IPS-NIHi11 (cell line): ENCODE data around the gene ALDH1L1.
A peak's percentile ranks its signal among the peaks of the same experiment; 100 is the strongest.

Source experiments
- DNase-seq: peaks from one replicate; pipeline ENCODE4 v3.0.0; 2012; ENCODE audit warnings: mixed read lengths, low spot score

Gene ALDH1L1

DNA sequence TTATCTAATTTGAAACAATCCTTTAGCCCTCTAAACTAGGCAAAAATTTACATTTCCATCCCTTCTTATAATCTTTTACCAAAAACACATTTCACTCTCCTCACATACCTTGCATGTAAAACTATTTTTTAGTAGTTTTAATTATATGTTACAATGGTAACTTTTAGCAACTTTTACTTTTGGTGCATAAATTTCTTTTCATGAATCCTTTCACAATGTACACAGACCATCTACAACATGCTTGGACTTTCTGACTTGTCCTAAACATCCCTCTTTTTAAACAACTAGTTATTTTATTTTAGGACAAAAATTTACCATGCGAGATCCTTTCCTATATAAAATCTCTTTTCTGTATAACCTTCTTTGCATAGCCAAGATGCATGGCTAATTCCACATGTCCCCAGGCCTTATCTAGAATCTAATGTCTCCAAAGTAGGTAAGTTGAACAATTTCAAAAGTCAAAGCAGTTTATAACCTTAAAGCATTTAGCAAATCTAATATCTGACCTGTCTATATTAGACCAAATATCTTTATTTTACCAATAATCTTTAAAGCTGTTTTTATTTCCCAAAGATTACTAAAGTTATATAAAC is 14.4 kb upstream of the ALDH1L1 start:
- no peak for DNase-seq

DNA sequence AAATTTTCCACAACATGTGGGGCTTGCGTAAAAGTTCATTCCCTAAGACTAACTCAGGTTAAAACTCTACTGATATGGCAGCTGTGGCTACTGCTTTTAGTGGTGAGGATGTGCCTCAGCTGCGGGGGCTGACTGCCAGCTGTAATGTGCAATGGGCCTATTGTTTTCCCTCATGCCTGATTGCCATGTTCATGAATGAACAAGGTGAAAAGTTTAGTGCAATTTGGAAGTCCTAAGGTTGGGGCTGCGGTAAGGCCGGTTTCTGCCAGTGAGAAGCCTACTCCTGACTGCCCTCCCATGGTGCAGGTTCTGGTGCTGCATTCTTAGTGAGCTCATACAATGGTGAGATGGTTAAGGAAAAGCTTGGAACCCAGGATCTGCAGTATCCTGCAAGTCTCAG is 10.9 kb upstream of the ALDH1L1 start:
- no peak for DNase-seq

DNA sequence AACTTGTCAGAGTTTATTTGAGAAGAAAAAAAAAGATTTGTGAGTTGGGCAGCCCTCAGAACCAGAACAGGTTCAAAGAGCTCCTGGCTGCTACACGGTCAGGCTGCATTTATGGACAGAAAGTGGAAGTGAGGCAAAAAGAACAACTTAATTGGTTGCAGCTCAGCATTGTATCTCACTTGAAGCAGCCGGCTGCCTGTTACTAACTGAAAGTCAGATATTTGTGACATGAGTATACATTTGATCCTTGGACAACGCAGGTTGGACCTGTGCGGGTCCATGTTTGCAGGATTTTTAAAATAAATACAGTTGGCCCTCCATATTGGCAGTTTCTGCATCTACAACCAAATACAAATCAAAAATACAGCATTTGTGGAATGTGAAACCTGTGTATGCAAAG is 7.5 kb upstream of the ALDH1L1 start:
- no peak for DNase-seq

DNA sequence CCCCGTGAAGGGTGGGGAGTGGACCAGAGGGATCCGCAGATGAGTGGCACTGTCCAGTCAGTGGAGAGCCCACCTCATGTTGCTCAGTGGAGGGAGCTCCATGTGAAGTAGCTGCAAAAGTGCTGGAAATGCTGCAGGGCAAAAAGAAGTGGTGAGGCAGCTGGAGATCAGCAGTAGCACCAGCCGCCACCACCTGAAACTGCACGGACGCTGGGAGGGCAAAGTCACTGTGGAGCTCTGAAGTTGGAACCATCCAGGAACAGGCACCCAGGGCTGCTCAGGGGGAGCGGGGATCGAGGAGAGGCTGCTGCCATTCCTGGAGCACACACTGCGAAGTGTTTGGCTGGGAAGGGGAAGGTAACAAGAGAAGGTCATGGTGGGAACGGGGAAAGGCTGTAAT is 6.4 kb upstream of the ALDH1L1 start:
- no peak for DNase-seq

DNA sequence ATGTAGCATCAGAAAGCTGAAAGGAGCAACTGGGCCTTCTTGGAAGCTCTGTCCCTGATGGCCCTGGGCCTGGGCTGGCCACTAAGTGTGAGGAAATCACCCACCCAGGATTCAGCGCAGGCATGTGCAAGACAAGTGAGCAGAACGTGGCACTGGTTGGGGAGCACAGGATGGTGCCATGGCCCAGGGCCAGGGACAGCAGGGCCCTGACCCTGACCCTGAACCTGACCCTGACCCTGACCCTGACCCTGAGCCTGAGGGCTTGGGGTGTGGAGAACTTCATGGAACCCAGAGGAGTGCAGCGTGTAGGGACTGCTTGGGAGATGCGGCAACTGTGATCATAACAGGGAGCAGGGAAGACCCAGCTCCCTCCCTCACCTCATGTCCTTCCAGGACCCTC is 5.9 kb upstream of the ALDH1L1 start:
- no peak for DNase-seq

DNA sequence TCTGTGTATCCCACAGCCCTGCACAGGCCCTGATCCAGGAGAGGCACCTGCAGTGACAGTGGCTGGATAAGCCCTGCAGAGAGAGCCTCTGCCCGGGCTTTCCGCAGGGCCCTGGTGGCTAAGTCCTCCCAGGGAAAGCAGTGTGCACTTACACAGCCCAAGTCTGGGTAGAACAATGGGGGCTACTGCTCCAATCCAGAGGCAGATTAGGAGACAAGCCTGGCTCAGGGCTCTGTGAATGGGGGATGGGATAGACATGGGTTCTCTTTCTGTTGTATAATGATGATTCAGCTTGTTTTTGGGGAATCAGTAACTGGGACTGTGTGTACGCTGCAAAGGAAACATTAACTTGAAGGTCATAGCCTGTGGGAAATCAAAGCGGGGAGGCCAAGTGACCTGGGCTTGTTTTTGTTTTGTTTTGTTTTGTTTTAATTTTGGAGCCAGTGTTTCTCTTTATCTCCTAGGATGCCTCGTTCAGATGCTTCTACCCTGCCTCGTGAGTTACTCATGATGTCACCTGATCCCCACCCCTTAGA is 4.1 kb upstream of the ALDH1L1 start:
- no peak for DNase-seq

DNA sequence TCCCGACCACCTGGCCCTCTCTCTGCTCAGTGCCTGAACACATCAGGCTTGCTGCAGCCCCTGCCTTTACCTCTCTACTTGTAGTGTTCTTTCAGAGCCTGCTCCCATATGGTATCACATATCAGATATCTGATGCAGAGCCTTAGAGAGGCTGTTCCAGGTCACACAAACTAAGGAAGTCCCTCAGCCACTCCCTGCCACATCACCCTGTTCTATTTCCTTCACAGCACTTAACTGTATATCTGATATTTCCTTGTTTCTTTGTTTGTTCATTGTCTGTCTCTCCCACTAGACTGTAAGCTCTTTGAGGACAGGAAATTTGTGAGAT is 976 bp upstream of the ALDH1L1 start:
- no peak for DNase-seq

DNA sequence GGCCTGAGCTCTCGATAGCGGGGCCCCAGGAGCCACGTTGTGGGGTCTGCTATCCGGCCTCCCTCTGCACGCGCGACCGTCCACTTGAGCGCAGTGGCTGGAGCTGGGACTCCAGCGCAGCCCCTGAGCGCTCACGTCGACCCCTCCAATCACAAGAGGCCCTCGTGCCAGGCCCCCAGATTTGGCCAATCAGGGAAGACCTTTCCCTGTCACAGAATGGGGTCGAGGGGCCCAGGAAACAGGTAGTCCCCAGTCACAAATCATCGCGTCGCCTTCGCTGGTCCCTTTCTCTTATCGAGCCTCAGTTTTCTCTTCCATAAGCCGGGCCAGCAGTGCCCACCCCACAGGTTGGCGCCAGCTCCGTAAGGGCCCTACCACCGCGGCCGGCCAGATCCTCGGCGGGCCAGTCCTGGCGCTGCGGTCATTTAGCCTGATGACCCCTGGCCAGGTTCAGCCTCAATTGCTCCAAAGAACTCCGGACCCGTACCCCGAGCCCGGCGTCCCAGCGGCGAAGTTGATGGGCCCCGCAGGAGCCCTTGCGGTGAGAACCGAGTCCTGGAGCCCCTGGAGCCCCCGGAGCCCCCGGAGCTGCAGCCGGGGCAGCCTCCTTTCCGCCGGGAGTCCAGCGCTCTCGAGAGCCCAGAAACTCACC is 435 bp downstream of the ALDH1L1 start:
- peak; percentile 87 for DNase-seq

DNA sequence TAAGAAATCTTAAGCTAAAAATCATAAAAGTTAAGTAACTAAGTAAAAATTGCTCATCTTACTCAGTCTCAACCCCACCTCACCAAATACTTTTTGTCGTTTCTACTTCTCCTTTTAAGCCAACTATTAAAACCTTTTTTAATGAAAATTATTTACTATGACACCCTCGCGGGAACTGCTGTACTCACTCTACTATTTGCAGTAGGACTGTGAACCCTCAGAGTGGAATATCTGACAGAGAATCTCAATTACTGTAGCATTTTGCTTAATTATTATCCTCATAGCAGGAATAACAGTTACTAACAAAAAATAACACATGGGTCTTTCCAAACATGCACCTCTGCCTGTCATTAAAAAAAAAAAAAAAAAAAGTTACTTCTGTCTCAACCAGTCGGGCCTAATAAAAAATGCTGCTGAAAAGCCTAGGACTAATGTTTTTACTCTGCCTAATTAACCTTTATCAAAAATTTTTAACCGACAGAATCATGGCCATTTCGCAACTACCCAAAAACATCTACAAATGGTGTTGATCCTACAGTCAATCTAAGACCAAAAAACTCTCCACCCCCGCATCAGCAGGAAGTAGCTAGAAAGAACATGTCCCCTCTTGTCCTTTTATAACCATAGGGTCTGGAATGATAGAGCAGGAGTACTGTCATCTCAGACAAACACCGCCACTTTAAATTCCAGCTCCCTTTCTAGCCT is 10.2 kb downstream of the ALDH1L1 start:
- no peak for DNase-seq

DNA sequence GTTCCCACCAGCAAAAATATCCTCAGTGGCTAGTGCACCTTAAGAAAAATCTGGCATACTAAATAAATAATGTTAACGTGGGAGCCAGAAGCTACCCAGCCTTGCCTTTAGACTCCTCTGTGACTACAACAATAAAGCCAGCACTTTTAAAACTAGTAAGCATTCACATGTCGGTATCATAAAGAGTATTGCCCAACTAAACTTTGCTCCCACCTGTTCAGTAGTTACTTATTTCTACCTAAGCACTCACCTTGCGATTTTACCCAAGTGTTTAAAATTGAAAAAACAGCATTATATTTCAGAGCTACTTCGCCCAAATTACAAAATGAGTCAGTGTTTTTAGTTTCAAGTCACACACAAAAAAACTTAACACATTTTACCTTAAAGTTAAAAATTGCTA is 12.8 kb downstream of the ALDH1L1 start:
- DNase-seq: no peak

DNA sequence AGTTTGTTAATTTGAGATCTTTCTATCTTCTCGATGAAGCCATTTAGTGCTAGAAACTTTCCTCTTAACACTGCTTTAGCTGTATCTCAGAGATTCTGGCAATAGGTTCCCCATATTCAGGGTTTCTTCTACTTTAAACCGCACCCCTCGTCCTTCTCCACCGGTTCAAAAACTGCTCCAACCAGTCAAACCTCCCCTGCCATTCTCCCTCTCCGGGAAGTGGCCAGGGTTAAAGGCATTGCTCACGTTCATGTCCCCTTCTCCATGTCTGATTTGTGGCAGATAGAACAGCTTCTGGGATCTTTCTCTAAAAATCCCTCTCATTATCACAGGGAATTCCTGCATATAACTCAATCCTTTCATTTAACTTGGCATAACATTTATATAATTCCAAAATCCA is 14.4 kb downstream of the ALDH1L1 start:
- DNase-seq: no peak

DNA sequence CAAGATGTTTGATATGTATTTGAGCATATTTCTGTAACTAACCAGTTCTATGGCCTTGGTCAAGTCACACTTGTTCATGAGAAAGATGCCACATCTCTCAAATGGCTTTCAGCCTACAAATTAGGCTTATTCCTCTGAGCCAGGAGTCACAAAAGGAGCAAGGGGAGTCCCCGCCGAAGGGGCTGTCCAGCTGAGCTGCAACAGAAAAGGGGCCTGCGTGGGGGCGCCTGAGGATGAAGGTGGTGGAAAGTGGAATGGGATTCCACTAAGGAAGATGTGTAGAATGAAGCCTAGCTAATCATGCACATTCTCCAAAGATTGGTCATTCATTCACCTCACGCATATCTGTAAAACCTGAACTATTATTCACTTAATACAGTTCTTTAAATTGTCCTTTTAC is 19.1 kb downstream of the ALDH1L1 start:
- no peak for DNase-seq

DNA sequence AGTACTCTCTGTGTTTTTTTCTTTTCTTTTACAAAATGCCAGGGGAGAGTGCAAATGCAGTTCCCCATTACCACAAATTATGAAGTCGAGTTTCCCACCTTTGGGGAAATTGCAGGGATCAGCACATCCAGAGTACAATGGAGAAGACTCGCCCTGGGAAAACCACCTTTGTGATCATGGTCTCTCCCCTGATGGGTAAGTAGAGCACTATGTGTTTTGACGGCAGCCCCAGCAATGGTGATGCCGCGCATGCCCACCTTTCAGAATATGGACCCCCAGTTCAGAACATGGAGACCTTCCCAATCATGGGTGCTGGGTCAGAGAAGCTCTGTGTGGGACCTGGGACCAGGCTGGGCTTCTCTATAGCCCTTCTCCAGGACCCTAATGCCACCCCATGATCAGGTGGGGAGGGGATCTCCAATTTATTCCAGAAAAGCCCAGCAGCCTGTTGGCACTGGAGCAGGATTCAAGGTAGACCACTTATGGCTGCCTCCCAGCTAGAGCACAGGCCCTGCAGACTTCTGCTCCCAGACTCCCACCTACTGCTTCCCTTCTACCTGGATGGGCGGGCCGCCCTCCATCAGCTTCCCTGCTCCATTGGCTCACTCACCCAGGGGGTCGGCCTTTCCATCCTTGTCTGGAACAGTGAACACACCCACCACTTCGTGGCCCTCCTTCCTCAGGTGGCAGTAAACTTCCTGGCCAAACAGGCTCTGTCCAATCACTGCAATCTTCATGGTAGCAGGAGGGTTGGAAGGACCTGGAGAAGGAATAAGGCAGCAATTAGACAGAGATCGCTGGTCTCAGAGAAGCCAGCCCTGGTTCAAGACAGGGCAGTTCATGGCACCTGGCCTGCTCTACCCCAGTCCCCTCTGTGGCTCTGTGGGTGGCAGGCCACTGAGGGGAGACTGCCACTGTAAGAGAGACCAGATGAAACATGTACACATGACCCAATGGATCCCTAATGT is 19.9 kb downstream of the ALDH1L1 start:
- no peak for DNase-seq

DNA sequence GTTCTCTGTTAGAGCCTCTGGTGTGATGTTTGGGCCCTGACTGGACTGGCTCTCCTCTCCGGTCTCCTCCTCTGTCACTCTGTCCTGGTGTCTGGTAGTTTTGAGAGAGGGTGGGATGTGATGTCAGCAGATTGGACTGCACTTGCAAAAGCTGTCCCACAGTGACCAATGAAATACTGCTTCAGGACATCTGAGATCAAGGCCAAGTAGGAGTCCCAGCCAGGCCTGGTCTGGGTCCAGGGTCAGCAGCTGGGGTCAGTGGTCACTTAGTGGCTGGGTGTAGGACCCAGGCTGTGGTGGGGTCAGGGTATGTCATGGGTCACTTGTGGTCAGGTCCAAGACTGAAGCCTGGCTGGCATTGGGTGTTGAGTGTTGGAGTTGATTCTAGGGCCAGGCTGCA is 20.9 kb downstream of the ALDH1L1 start:
- no peak for DNase-seq

DNA sequence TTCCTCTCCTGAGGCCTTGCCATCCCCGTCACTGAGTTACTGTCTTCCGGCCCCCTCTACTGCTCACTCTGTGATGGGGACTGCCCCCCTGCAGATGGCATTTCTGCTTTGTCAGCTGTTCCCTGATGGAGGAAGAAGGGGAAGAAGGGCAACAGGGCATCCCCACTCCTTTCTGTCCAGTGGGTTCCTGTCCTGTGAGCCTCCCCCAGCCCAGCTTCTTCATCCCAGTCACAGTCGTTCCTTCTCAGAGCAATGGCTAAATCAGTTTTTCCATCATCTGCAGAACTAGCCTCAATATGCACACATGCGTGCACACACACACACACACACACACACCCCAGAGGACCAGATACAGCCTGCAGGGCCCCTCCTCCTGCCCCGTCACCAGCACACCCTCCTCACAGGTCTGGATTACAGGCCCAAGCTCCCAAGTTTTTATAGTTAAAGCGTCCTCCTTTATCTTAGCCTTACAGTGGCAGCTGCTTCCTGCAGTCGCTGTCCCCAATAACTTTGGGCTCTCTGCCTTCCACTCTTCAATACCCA is 21.4 kb downstream of the ALDH1L1 start:
- no peak for DNase-seq

DNA sequence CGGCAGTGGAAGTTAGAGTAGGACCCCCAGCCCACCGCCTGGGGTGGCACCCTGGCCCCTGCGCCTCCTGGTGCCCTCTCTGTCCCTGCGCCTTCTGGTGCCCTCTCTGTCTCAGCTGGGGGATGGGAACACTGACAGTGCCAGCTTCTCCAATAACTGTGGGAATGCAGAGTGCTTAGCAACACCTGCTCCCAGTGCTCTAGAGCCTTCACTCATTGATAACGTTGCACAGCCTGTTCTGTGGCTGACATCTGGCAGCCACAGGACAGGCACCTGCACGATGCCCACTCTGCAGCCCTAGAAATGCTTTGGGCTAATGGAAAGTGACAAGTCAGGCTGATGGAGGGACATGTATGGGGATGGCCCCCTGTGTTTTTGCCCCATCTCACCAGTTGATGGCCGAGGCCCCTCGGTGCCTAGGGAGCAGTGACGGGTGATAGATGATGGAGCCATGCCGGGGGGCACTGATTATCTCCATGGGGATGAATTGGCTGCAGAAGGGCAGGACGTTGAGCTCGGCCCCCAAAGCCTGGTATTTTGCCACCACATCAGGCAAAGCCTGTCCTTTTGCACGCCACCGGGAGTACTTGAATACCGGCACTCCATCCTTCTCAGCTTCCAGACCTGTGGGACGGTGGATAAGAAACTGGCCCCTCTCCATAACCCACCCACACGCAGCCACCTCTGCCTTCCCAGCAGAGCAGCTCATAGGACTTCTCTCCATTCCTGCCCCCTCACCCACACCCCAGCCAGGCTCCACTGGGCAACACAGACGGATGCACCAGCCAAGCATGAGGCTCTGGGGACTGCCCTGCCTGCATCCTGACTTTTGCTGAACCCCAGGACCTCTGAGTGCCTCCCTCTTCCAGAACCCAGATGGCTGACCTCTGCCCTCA is 22.1 kb downstream of the ALDH1L1 start:
- DNase-seq: no peak

DNA sequence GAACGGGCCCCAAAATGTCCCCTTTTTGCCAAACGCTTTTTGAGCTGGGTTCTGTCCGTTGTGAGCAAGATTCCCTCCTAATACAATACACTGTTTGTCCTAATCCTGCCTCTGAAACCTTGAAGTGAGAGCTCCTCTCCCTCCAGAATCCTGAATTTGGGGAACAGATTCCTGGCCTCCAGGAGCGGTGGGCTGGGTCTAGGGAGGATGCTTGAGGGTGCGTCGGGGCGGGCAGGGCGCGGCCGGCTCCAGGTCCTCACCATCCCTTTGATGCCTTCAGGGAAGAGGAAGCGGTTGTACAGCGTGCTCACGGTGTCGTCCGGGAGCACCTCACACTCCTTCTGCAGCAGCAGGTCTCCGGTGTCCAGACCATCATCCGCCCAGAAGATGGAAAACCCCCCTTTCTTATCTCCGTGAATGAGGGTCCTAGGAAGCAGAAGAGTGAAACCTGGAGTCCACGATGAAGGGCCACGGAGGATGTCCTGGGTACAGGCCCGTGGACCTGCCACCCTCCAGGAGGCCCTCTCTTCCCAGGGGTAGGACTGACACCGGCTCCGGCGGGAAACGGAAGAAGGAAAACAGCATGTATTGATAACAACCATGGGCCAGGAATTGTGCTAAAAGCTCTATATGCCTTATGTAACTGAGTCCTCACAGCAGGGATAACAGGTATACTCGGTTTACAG is 23.2 kb downstream of the ALDH1L1 start:
- DNase-seq: peak; percentile 2

DNA sequence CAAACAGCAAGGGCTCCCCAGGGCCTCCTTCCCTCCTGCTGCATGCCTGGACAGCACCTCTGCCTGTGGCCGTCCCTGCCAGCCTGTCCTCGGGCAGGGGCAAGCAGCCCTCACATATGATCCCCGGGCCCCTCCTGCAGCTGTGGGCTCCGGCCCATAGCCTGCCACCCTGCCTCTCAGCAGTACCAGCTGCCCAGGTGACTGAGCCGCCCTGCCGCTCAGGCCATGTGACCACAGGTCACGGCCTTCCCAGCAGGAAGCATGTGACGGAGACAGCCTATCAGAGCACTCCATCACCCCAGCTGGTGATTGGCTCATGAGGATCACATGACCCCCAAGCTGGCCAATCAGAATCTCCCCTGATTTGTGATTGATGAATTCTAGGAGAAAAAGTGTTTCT is 23.9 kb downstream of the ALDH1L1 start:
- peak; percentile 56 for DNase-seq

DNA sequence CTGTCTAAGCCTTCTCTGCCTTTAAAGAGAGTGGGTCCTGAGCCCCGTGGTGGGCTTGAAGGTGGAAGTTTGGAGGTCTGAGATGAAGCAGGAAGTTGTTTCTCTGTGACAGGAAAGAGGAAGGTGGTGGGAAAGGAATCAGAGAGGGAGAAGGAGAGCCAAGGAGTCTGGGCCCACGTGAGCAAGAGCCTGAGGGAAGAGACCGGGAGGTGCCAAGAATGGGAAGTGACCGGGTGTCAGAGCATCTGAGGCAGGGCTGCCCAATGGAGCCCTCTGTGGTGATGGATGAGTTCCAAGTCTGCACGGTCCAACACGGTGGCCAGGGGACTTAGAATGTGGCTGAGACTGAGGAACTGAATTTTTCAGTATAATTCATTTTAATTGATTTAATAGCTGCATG is 24.6 kb downstream of the ALDH1L1 start:
- DNase-seq: no peak

DNA sequence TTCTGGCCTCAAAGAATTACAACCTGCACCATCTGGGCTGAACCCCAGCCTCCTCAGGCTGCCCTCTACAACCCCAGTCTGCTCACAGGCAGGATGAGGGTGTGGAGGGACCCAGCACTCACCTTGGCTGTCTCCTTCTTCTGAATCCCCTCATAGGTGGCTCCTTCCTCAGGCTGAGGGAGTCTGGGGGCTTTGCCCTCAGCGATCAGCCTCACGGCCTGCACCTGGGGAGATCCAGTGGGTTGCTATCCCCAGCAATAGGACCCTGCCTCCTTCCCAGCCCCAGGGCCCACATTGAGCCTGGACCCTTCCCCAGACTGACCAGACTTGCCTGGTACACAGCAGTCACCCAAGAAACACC is 25.1 kb downstream of the ALDH1L1 start:
- peak; percentile 1 for DNase-seq
